GM12892 (cell line): ENCODE results near the gene PCSK5.

Experiments used
- POLR2A ChIP-seq: IDR thresholded peaks from 2 replicates; pipeline ENCODE4 v1.6.1; 2011; ENCODE audit warnings: low read depth, low read length, control low read depth
- TAF1 ChIP-seq: IDR thresholded peaks from 2 replicates; pipeline ENCODE4 v1.6.1; 2011; ENCODE audit warnings: low read depth, mild to moderate bottlenecking, control low read depth, low read length, borderline replicate concordance

GRCh38 chr9:76027861-76028260, 137.4 kb downstream of the PCSK5 start:
- no peak for TF ChIP-seq POLR2A
- TF ChIP-seq TAF1: no peak
